ENCODE measurements around the gene PADI1.

Gene PADI1, protein sequence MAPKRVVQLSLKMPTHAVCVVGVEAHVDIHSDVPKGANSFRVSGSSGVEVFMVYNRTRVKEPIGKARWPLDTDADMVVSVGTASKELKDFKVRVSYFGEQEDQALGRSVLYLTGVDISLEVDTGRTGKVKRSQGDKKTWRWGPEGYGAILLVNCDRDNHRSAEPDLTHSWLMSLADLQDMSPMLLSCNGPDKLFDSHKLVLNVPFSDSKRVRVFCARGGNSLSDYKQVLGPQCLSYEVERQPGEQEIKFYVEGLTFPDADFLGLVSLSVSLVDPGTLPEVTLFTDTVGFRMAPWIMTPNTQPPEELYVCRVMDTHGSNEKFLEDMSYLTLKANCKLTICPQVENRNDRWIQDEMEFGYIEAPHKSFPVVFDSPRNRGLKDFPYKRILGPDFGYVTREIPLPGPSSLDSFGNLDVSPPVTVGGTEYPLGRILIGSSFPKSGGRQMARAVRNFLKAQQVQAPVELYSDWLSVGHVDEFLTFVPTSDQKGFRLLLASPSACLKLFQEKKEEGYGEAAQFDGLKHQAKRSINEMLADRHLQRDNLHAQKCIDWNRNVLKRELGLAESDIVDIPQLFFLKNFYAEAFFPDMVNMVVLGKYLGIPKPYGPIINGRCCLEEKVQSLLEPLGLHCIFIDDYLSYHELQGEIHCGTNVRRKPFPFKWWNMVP

GRCh38 chr1:17204546-17205440, at the start of gene PADI1:
Gene PADI1, plus strand, starts transcription at chr1:17205128. Its CDS starts 90 bp downstream, at chr1:17205218.
- DNase-seq (ENCODE audit: low read depth) = no peak

DNA sequence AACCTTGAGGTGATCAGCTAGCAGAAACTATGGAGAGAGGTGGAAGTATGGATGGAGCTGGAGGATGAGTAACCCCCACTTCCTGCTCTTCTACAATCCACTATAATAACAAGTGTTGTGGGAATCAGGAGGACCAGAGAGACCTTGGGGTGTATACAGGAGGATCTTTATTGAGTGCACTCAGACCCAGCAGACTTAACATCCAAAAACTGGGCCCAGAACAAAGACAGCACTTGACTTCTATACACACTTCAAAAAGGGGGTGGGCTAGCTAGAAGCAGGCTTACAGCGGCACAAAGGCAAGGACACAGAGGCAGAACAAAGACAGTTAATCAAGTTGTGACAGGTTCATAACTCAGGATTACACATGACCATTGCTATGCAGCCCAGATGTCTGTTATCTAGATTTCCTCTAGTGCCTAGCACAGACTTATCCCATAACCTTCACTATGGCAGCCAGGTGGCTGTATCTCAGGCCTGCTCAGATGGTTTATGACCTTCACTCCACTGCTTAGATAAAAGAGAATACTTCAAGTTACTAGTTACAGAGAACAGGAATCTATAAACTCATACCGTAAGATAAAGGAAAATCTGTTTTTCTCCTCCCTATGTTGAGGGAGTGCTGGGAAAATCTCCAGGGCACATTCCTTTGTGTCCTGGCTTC, 49.5 kb upstream of the PADI1 start:
- no peak for DNase-seq (ENCODE audit: low read depth)

- DNase-seq (ENCODE audit: low read depth) = no peak
These were observed 48.8 kb upstream of the PADI1 start for GRCh38 chr1:17156108-17156507.

- DNase-seq (ENCODE audit: low read depth) = no peak
These were observed 46.0 kb upstream of the PADI1 start for GRCh38 chr1:17158961-17159360.

GRCh38 chr1:17161137-17161740, 43.7 kb upstream of the PADI1 start:
- DNase-seq (ENCODE audit: low read depth) = no peak

GRCh38 chr1:17161926-17162800, 42.8 kb upstream of the PADI1 start:
- no peak for DNase-seq (ENCODE audit: low read depth)

- no peak for DNase-seq (ENCODE audit: low read depth)
These were observed 42.0 kb upstream of the PADI1 start for GRCh38 chr1:17162941-17163340.

DNA sequence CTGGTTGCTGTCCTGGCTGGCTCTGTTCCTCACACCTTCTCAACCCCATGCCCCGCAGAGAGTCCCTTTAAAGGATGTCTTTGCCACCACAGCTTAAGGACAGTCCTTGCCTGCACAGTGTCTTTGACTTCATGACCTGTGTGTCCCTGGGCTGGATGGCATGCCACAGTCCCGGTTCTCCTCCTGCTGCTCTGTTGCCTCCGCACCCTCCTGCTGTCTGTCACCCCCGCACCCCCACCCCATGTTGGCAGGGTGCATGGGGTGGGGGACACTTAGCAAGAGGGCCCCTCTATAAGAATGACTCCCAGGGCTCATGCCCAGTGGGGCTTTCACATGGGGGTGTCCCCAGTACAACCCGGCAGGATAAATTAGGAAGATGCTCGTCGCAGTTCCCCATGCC, 41.6 kb upstream of the PADI1 start:
- DNase-seq (ENCODE audit: low read depth) = no peak

GRCh38 chr1:17163789-17164666, 40.9 kb upstream of the PADI1 start:
- no peak for DNase-seq (ENCODE audit: low read depth)

GRCh38 chr1:17165823-17166222, 39.1 kb upstream of the PADI1 start:
- no peak for DNase-seq (ENCODE audit: low read depth)

- DNase-seq (ENCODE audit: low read depth) = no peak
These were observed 37.7 kb upstream of the PADI1 start for GRCh38 chr1:17167041-17167785.

DNA sequence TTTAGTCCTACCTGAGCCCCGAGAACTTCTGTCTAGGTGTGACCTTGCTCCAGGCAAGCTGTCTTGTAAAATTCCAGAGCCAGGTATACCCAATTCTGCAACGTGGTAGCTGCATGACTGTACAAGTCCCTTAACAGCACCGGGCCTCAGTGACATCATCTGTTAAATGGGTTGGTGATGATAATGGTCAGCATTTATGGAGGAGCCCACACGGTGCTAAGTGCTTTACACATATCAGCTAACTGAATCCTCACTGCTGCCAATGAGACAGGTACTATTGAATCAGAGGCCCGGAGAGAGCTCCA, 37.2 kb upstream of the PADI1 start:
- DNase-seq (ENCODE audit: low read depth) = no peak

GRCh38 chr1:17168091-17168876, 36.6 kb upstream of the PADI1 start:
- peak; percentile 77 for DNase-seq (ENCODE audit: low read depth)

- peak; percentile 39 for DNase-seq (ENCODE audit: low read depth)
These were observed 34.4 kb upstream of the PADI1 start for GRCh38 chr1:17170571-17170970.

DNA sequence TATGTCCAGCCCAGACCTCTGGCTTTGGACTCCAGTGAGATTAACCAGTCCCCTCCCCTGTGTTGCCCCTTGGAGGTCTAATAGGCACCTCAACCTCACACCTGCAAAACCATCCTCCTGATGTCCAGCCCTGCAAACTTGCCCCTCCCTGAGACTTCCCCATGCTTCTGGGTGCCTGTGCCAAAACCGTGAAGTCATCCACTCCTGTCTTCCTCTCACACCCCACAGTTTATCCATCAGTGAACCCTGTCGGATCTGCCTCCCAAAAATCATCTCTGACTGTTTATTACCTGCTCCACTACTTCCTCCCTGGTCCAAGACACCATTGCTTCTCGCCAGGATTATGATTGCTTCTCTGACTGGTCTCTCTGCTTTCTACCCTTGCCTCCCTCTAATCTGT, 31.7 kb upstream of the PADI1 start:
- no peak for DNase-seq (ENCODE audit: low read depth)

DNA sequence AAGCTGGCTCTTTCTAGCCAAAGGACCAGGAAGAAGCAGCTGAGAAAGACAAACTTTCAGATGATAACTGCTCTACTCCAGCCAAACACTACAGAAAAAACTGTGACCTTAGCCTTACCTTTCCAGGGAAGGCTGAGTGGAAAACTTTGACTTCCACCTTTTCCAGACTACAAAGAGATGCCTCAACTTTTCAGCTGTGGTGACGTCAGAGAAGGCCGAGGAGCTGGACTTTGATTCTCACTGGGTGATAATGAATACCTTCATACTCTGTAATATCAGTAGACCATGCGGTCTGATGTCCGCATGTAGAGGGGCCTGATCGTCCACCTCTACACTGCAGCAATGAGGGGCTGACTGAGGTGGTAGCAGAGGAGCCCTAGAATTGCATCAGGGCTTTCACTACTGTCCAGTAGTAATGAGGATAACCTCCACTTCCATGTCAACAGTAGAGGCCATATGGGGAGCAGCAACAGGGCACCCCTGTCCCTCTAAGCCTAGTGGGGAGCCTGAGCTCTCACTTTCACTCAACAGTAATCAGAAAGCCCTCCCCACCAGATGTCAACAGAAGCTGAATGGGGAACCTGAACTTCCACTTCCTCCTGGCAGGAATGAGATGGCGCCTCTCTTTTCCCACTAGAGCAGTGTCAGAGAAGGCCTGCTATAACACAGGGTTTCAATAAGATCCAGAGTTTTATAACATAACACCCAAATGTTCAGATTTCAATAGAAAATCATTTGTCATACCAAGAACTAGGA, 28.4 kb upstream of the PADI1 start:
- no peak for DNase-seq (ENCODE audit: low read depth)

- no peak for DNase-seq (ENCODE audit: low read depth)
These were observed 27.3 kb upstream of the PADI1 start for GRCh38 chr1:17177651-17178050.

Measured in GM04504 (cell line).